Measurements from ENCODE around the gene SCRT2.

DNA sequence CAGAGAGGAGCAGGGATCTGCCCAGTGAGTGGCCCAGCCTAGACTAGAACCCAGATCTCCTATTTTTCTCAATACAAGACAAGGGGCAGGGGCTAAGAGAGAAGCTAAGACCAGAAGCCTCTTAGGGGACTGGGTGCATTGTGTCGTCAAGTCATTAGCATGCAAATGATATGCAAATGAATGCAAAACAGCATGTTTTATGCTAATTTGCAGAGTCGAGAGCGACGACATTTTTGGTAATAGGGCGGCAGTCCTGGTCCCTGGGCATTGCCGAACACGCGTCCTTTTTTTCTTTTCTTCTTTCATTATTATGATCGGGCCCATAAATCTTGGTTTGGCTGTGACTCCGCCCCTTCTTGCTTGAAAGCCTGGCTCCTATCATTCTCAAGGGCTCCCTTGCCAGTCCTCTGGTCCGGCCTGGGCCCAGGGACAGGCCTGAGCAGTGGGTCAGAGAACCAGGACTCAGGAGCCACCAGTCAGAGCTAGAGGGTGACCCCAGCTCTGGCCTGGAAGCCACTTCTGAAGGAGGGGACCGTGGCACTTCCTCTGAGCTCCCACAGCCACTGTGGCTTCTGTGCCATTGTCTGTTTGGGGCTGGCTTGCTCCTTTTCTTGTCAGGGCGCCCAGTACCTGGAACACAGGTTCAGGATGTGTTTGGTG is 32.0 kb upstream of the SCRT2 start:
- TF ChIP-seq ZNF77 (CRISPR knock-in tag; IDR thresholded peaks at IDR 0.05) (no peak), NFXL1 (CRISPR knock-in tag; IDR thresholded peaks at IDR 0.05) (no peak), ASH1L (IDR thresholded peaks at IDR 0.05; ENCODE audit: borderline replicate concordance, low read depth, partially characterized antibody) (no peak), ZEB2 (IDR thresholded peaks at IDR 0.05) (no peak), KLF1 (tag; IDR thresholded peaks at IDR 0.05) (no peak), DMBX1 (CRISPR knock-in tag; IDR thresholded peaks at IDR 0.05; ENCODE audit: borderline replicate concordance) (no peak)
- TF ChIP-seq, protein P1, sequence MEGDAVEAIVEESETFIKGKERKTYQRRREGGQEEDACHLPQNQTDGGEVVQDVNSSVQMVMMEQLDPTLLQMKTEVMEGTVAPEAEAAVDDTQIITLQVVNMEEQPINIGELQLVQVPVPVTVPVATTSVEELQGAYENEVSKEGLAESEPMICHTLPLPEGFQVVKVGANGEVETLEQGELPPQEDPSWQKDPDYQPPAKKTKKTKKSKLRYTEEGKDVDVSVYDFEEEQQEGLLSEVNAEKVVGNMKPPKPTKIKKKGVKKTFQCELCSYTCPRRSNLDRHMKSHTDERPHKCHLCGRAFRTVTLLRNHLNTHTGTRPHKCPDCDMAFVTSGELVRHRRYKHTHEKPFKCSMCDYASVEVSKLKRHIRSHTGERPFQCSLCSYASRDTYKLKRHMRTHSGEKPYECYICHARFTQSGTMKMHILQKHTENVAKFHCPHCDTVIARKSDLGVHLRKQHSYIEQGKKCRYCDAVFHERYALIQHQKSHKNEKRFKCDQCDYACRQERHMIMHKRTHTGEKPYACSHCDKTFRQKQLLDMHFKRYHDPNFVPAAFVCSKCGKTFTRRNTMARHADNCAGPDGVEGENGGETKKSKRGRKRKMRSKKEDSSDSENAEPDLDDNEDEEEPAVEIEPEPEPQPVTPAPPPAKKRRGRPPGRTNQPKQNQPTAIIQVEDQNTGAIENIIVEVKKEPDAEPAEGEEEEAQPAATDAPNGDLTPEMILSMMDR (IDR thresholded peaks at IDR 0.05 in 2 of 3, conservative IDR thresholded peaks at IDR 0.05 in 1 of 3; ENCODE audit: insufficient read depth in 2 of 3, low read depth in 1 of 3, low read length in 3 of 3) = no peak
- TF ChIP-seq, protein P2, sequence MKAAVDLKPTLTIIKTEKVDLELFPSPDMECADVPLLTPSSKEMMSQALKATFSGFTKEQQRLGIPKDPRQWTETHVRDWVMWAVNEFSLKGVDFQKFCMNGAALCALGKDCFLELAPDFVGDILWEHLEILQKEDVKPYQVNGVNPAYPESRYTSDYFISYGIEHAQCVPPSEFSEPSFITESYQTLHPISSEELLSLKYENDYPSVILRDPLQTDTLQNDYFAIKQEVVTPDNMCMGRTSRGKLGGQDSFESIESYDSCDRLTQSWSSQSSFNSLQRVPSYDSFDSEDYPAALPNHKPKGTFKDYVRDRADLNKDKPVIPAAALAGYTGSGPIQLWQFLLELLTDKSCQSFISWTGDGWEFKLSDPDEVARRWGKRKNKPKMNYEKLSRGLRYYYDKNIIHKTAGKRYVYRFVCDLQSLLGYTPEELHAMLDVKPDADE (conservative IDR thresholded peaks at IDR 0.05; ENCODE audit: control insufficient read depth, low read depth, low read length) = no peak
- TF ChIP-seq, protein P3, sequence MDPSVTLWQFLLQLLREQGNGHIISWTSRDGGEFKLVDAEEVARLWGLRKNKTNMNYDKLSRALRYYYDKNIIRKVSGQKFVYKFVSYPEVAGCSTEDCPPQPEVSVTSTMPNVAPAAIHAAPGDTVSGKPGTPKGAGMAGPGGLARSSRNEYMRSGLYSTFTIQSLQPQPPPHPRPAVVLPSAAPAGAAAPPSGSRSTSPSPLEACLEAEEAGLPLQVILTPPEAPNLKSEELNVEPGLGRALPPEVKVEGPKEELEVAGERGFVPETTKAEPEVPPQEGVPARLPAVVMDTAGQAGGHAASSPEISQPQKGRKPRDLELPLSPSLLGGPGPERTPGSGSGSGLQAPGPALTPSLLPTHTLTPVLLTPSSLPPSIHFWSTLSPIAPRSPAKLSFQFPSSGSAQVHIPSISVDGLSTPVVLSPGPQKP (CRISPR knock-in tag; IDR thresholded peaks at IDR 0.05) = no peak
- TF ChIP-seq, protein P4, sequence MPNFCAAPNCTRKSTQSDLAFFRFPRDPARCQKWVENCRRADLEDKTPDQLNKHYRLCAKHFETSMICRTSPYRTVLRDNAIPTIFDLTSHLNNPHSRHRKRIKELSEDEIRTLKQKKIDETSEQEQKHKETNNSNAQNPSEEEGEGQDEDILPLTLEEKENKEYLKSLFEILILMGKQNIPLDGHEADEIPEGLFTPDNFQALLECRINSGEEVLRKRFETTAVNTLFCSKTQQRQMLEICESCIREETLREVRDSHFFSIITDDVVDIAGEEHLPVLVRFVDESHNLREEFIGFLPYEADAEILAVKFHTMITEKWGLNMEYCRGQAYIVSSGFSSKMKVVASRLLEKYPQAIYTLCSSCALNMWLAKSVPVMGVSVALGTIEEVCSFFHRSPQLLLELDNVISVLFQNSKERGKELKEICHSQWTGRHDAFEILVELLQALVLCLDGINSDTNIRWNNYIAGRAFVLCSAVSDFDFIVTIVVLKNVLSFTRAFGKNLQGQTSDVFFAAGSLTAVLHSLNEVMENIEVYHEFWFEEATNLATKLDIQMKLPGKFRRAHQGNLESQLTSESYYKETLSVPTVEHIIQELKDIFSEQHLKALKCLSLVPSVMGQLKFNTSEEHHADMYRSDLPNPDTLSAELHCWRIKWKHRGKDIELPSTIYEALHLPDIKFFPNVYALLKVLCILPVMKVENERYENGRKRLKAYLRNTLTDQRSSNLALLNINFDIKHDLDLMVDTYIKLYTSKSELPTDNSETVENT (CRISPR knock-in tag; IDR thresholded peaks at IDR 0.05) = no peak

Measured in K562 (cell line).